Endothelial cell (in vitro differentiated cells): Measurements from ENCODE around the gene LRBA. TPM values are rescaled to one million over a fixed set of nuclear protein-coding genes. Genes with fewer than 3 reads are reported as not detected.

Experiments used
- DNase-seq: peaks from one replicate; pipeline ENCODE4 v3.0.0; 2021; ENCODE audit warnings: low spot score
- H3K27ac Mint-ChIP-seq: one replicate; pipeline ENCODE4 v1.8.0; 2021; ENCODE audit warnings: mixed read lengths, inconsistent platforms; ENCODE audit not compliant: unreplicated experiment
- H3K27me3 Mint-ChIP-seq: one replicate; pipeline ENCODE4 v1.8.0; 2021; ENCODE audit warnings: mild to moderate bottlenecking, moderate library complexity, mixed read lengths, inconsistent platforms; ENCODE audit not compliant: unreplicated experiment
- H3K36me3 Mint-ChIP-seq: one replicate; pipeline ENCODE4 v1.8.0; 2021; ENCODE audit warnings: mild to moderate bottlenecking, low read depth, mixed read lengths, inconsistent platforms; ENCODE audit not compliant: unreplicated experiment
- H3K4me1 Mint-ChIP-seq: one replicate; pipeline ENCODE4 v1.8.0; 2021; ENCODE audit warnings: mild to moderate bottlenecking, mixed read lengths, inconsistent platforms; ENCODE audit not compliant: unreplicated experiment
- H3K4me3 Mint-ChIP-seq: one replicate; pipeline ENCODE4 v1.8.0; 2021; ENCODE audit warnings: mild to moderate bottlenecking, mixed read lengths, inconsistent platforms; ENCODE audit not compliant: unreplicated experiment
- H3K9me3 Mint-ChIP-seq: one replicate; pipeline ENCODE4 v1.8.0; 2021; ENCODE audit warnings: mixed read lengths, inconsistent platforms; ENCODE audit not compliant: unreplicated experiment
- CTCF ChIP-seq: fragments of 200-600 bp; sonication (generic); IDR thresholded peaks from one replicate; pipeline ENCODE4 v1.5.0; 2021; ENCODE audit warnings: antibody characterized with exemption; ENCODE audit not compliant: unreplicated experiment
- total RNA-seq: library from RNA; stranded (reverse); fragmentation: NEBNext Ultra II Directional; extraction: Animal tissue kit (Norgen Biotek cat#: 25700); gene quantifications from one replicate; pipeline ENCODE4 v1.2.1, GENCODE V29; 2021; ENCODE audit not compliant: unreplicated experiment

The LRBA gene
- total RNA-seq, 1 donor from 2014 or later, result 44.3 TPM

GRCh38 chr4:150230561-150230960 is 784.5 kb downstream of the LRBA start:
- Mint-ChIP-seq H3K36me3 (no peaks in the 10 kb centered on the region), H3K27me3 (no peaks in the 10 kb centered on the region), H3K9me3 (no peaks in the 10 kb centered on the region), H3K4me1 (no peaks in the 10 kb centered on the region), H3K4me3 (no peak overlapping the region), H3K27ac (no peak overlapping the region)
- no peak for DNase-seq
- TF ChIP-seq CTCF, result no peak

GRCh38 chr4:150229520-150229919 is 785.6 kb downstream of the LRBA start:
- H3K4me1 Mint-ChIP-seq, result no peaks in the 10 kb centered on the region
- DNase-seq, result no peak
- no peaks in the 10 kb centered on the region for H3K9me3 Mint-ChIP-seq
- no peak for TF ChIP-seq CTCF
- H3K27me3 Mint-ChIP-seq, result no peaks in the 10 kb centered on the region
- H3K4me3 Mint-ChIP-seq, result no peak overlapping the region
- H3K36me3 Mint-ChIP-seq, result no peaks in the 10 kb centered on the region
- H3K27ac Mint-ChIP-seq, result no peak overlapping the region

GRCh38 chr4:150224896-150225591 is 790.0 kb downstream of the LRBA start:
- Mint-ChIP-seq H3K27me3 (no peaks in the 10 kb centered on the region), H3K9me3 (no peaks in the 10 kb centered on the region), H3K4me1 (no peaks in the 10 kb centered on the region), H3K36me3 (no peaks in the 10 kb centered on the region), H3K4me3 (no peak overlapping the region), H3K27ac (no peak overlapping the region)
- DNase-seq, result no peak
- TF ChIP-seq CTCF, result no peak

- TF ChIP-seq CTCF, result no peak
- Mint-ChIP-seq H3K4me3 (no peak overlapping the region), H3K4me1 (peaks cover 6% of the 10 kb centered on the region)
These were observed 795.2 kb downstream of the LRBA start for GRCh38 chr4:150219841-150220240.

GRCh38 chr4:150218447-150218846 is 796.6 kb downstream of the LRBA start:
- no peak for TF ChIP-seq CTCF
- no peak overlapping the region for H3K4me3 Mint-ChIP-seq
- no peaks in the 10 kb centered on the region for H3K9me3 Mint-ChIP-seq
- H3K4me1 Mint-ChIP-seq, result peaks cover 6% of the 10 kb centered on the region
- no peak overlapping the region for H3K27ac Mint-ChIP-seq
- H3K36me3 Mint-ChIP-seq, result no peaks in the 10 kb centered on the region
- no peak for DNase-seq
- H3K27me3 Mint-ChIP-seq, result peaks cover 1% of the 10 kb centered on the region

More at GRCh38 chr4:150219841-150220240, 795.2 kb downstream of the LRBA start:
- Mint-ChIP-seq H3K36me3 (no peaks in the 10 kb centered on the region), H3K27ac (no peak overlapping the region), H3K27me3 (peaks cover 1% of the 10 kb centered on the region), H3K9me3 (no peaks in the 10 kb centered on the region)
- DNase-seq, result no peak
